Uterus (tissue), 4 donors: ENCODE data around the gene TRIM40. TPM values are rescaled to one million over a fixed set of nuclear protein-coding genes. Genes with fewer than 3 reads are reported as not detected.
"Not testable (repeated sequence)": the region's sequence is repeated elsewhere in the genome, so short reads cannot be mapped to it uniquely, and the experiment has no call there.

Source experiments
- DNase-seq, 2 donors: peaks; one replicate each; pipeline ENCODE4 v3.0.0-alpha.2; 2019 to 2020
- H3K27ac ChIP-seq, 2 donors: fragments of 200-600 bp; sonication (generic); 1 replicate in 1 of 2; 2 replicates in 1 of 2; pipeline ENCODE4 v1.5.1; 2016 to 2018
- H3K27me3 ChIP-seq, 2 donors: fragments of 200-600 bp; sonication (generic); one replicate each; pipeline ENCODE4 v1.5.1; 2018 to 2019; ENCODE audit warnings: control low read depth in 1 of 2
- H3K36me3 ChIP-seq, 2 donors: fragments of 200-600 bp; sonication (generic); one replicate each; pipeline ENCODE4 v1.5.1; 2019; ENCODE audit warnings: control low read depth in 1 of 2
- H3K4me1 ChIP-seq, 2 donors: fragments of 200-600 bp; sonication (generic); one replicate each; pipeline ENCODE4 v1.5.1; 2018 to 2019; ENCODE audit warnings: control low read depth in 1 of 2
- H3K4me3 ChIP-seq, 2 donors: fragments of 200-600 bp; sonication (generic); 1 replicate in 1 of 2; 2 replicates in 1 of 2; pipeline ENCODE4 v1.5.1; 2018 to 2019; ENCODE audit warnings: mild to moderate bottlenecking in 1 of 2
- H3K9me3 ChIP-seq, 2 donors: fragments of 200-600 bp; sonication (generic); one replicate each; pipeline ENCODE4 v1.5.1; 2019; ENCODE audit warnings: control low read depth in 1 of 2
- CTCF ChIP-seq, 4 experiments: fragments of 200-600 bp in 2 of 4; fragments of 450-650 bp in 2 of 4; sonication (generic) in 2 of 4; IDR thresholded peaks; one replicate each; pipeline ENCODE4 v1.5.1; 2016 to 2019; ENCODE audit warnings: antibody characterized with exemption in 4 of 4, mild to moderate bottlenecking in 2 of 4, moderate library complexity in 1 of 4
- POLR2A ChIP-seq, 2 donors: fragments of 450-650 bp; IDR thresholded peaks; one replicate each; pipeline ENCODE4 v1.6.1; 2016; ENCODE audit warnings: antibody characterized with exemption in 2 of 2, mild to moderate bottlenecking in 1 of 2, moderate library complexity in 1 of 2
- intact Hi-C: fragments of 100-400 bp; cut with DNase I; formaldehyde crosslinking; loops from one replicate; pipeline ENCODE4 v1.15.1; 2023; ENCODE audit warnings: low total_unique reads
- total RNA-seq, 4 donors: library from RNA; depleted of rRNA in 3 of 4; stranded (reverse); fragments of >200 nt in 3 of 4; gene quantifications; one replicate each; pipeline versions ENCODE4 v1.1.0 to v1.2.4, GENCODE V29; 2014 to 2023
- donor health status: DM: yes; HTN: yes; CAD: no.

TRIM40 gene
- total RNA-seq, 4 donors from 2014 or later: not detected

GRCh38 chr6:30135147-30135546, 793 bp upstream of the TRIM40 start:
- no peaks in the 10 kb centered on the region for H3K36me3 ChIP-seq
- no peak overlapping the region for H3K27ac ChIP-seq
- intact Hi-C loops: no loop called here
- no peak overlapping the region for H3K4me3 ChIP-seq
- H3K9me3 ChIP-seq: no peaks in the 10 kb centered on the region
- H3K27me3 ChIP-seq: peaks cover 0 to 3% of the 10 kb centered on the region in 2 donors
- H3K4me1 ChIP-seq: no peaks in the 10 kb centered on the region
- no peak for DNase-seq
- TF ChIP-seq POLR2A (IDR thresholded peaks at IDR 0.05) (no peak), CTCF (IDR thresholded peaks at IDR 0.05) (no peak)

DNA sequence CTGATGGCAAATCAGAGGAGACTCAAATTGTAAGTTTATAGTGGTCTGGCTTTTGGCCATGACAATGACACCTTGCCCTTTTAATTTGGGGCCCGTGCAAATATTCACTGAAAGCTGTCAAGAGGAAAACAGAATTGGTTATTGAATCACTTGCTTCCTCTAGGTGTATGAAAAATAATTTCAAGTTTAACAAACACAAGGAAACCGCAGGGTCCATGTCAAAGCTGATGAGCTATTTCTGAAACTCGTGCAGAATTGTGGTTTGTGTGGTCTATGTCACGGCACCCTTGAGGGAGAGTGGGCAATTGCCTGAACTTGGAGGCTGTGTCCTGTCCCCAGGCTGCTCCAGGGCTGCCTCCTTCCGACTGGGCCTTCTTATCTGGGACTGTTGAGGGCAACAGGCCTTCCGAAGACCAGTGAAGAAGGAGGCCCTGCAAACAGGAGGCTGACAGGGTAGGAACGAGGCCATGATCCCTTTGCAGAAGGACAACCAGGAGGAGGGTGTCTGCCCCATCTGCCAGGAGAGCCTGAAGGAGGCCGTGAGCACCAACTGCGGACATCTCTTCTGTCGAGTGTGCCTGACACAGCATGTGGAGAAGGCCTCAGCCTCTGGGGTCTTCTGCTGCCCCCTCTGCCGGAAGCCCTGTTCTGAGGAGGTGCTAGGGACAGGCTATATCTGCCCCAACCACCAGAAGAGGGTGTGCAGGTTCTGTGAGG, 788 bp downstream of the TRIM40 start:
- no peaks in the 10 kb centered on the region for H3K4me1 ChIP-seq
- H3K36me3 ChIP-seq: no peaks in the 10 kb centered on the region
- no peak for DNase-seq
- no peaks in the 10 kb centered on the region for H3K27me3 ChIP-seq
- intact Hi-C loops: no loop called here
- H3K9me3 ChIP-seq: no peaks in the 10 kb centered on the region
- no peak for TF ChIP-seq CTCF (IDR thresholded peaks at IDR 0.05)
- TF ChIP-seq POLR2A (IDR thresholded peaks at IDR 0.05): no peak
- no peak overlapping the region for H3K4me3 ChIP-seq
- H3K27ac ChIP-seq: no peak overlapping the region

- H3K36me3 ChIP-seq, DNase-seq, H3K4me3 ChIP-seq, H3K27me3 ChIP-seq, H3K4me1 ChIP-seq, H3K9me3 ChIP-seq, intact Hi-C loops, H3K27ac ChIP-seq: not testable (repeated sequence)
These were observed 4.3 kb downstream of the TRIM40 start for GRCh38 chr6:30140240-30140639.

GRCh38 chr6:30142665-30143064, 6.7 kb downstream of the TRIM40 start:
- no peak for TF ChIP-seq POLR2A (IDR thresholded peaks at IDR 0.05)
- TF ChIP-seq CTCF (IDR thresholded peaks at IDR 0.05): no peak
- Histone ChIP-seq H3K36me3 (no peaks in the 10 kb centered on the region), H3K27me3 (no peaks in the 10 kb centered on the region), H3K4me3 (no peak overlapping the region), H3K4me1 (no peaks in the 10 kb centered on the region), H3K9me3 (no peaks in the 10 kb centered on the region), H3K27ac (no peak overlapping the region)
- DNase-seq: no peak
- intact Hi-C loops: no loop called here

- Histone ChIP-seq H3K4me3 (no peak overlapping the region), H3K27me3 (no peaks in the 10 kb centered on the region), H3K36me3 (no peaks in the 10 kb centered on the region), H3K27ac (no peak overlapping the region), H3K4me1 (no peaks in the 10 kb centered on the region), H3K9me3 (no peaks in the 10 kb centered on the region)
- intact Hi-C loops: no loop called here
- no peak for DNase-seq
- TF ChIP-seq POLR2A (IDR thresholded peaks at IDR 0.05) (no peak), CTCF (IDR thresholded peaks at IDR 0.05) (no peak)
These were observed 7.8 kb downstream of the TRIM40 start for GRCh38 chr6:30143780-30144179.

DNA sequence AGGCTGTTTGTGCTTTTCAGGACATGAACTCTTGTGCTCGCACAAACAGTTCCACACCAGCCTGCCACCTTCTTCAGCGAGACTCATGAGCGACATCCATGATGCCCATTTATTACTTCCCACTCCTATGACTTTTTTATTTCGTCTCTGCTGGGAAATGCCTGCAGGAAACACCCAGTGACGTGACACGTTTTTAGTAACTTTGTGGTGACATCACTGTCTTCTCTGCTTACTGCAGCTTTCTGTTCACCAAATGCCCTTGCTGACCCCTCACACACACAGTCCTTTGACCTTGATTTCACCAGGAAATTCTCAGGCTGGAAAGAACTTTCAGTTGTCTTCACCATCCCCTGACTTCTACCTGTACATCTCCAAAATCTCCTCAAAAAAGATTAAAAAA, 8.9 kb downstream of the TRIM40 start:
- Histone ChIP-seq H3K27ac (no peak overlapping the region), H3K36me3 (no peaks in the 10 kb centered on the region), H3K27me3 (no peaks in the 10 kb centered on the region), H3K4me3 (no peak overlapping the region), H3K9me3 (no peaks in the 10 kb centered on the region), H3K4me1 (no peaks in the 10 kb centered on the region)
- TF ChIP-seq POLR2A (IDR thresholded peaks at IDR 0.05) (no peak), CTCF (IDR thresholded peaks at IDR 0.05) (no peak)
- intact Hi-C loops: no loop called here
- DNase-seq: no peak
